NCI-H82 treated with DMSO at 0.1 percent for 48 hours (cell line): Measurements from ENCODE around the gene USP22.

ENCODE experiments used
- DNase-seq: peaks from one replicate; lab custom pipeline; 2025; ENCODE audit not compliant: unreplicated experiment; lab: John Stamatoyannopoulos, UW

Gene USP22

DNA sequence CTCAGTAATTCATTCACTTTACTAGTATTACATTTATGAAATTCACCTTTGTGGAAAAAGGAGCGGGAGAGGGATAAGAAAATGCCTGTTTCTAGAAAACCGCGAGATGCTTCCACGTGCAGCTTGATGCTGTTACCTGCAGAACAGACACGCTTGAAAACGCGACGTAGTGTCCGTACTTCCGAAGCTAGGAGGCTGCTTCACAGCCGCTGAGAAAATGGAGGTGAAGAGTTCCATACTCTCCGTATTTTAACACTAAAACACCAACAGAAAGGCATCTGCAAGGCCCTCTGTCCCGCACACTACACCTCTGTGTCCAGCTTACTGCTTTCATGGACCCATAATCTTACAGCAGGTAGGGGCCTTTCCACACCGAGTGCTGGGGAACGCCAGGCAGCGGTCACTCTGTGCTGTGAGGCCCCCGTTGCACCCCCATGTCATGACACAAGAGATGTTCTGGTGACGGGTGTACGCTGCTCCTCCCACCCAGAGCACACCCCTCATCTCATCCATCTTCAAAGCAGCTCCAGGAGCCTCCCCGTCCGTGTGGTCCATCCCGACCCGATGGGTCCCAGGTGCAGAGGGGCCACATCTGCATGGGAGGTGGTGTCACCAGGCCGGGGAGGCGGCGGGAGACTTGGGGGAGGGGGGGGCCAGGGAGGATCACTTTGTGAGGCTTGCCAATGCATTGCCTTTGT is 40.4 kb downstream of the USP22 start:
- DNase-seq, result no peak

DNA sequence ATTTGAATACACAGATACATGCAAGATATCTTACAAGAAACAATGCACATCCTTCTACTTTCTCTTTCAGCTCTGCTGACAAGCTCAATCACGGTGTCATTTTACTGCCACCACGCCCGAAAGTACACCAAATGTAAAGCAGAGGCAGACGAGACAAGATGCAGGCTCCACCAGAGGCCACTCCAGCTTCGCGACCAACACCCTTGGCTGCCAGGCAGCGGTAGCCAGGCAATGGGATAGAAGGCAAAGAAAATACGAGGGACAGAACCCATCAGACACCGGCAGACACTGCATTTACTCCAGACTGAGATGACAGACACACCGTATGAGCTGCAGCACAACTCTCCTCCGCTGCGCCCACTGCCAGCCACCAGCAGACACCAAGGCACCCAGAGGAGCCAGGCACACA is 41.0 kb downstream of the USP22 start:
- DNase-seq, result no peak

DNA sequence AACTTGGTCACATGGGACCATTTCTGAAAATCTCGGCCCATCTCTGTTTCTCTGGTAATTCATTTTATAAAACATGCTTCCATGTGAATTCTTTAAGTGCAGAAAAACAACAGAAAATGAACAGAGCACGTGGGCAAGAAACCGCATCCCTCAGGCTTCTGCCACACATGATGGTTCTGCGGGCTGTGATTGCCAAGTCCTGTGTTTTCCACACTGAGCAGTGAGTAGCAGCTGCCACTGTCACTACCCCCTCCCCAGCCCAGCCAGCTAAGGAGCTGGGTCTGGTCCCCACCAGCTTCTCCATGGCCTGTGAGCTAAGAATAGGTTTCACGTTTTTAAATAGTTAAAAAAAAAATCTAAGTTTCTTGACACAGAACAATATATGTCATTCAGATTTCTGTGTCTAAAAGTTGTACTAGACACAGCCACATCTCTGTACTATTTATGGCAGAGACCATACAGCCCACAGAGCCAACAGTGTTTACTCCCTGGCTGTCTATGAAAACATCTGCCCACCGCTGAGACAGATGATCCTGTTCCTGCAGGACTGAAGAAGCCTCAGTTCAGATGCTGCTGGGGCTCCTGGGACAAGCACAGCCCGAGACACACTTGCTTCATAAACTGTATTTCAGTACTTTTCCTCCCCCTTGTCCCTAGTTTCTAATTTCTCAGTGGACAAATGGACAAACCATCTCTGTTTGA is 41.5 kb downstream of the USP22 start:
- DNase-seq, result no peak

DNA sequence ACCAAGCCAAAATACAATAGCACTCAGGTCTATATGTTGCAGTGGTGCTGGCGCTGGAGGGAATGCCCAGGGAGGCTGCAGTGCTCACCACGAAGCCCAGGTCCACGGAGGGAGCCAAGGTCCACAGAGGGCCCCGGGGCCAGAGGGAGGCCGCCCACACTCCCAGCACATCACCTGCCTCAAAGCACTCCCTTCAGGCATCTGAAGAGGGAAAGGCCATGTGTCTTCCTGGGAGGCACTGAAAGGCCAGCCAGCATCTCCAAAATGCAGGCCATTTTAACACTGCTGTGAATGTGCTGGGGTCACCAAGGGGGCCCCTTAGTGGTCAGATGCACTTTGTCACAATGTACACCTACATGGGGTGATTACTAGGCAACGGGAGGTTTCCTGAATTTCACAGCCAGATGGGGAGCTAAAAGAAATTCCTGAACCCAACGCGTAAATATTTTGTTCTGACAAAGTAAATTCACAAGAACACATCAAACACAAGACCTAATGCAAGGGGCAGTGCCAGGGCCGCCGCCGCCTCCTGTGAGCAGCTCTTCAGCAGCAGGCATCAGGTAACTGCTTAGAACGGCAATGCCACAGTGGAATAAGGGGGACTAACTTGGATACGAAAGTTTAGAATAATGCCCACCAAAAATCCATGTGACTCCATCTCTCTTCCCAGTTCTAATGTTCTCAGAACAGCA is 42.8 kb downstream of the USP22 start:
- DNase-seq, result no peak

DNA sequence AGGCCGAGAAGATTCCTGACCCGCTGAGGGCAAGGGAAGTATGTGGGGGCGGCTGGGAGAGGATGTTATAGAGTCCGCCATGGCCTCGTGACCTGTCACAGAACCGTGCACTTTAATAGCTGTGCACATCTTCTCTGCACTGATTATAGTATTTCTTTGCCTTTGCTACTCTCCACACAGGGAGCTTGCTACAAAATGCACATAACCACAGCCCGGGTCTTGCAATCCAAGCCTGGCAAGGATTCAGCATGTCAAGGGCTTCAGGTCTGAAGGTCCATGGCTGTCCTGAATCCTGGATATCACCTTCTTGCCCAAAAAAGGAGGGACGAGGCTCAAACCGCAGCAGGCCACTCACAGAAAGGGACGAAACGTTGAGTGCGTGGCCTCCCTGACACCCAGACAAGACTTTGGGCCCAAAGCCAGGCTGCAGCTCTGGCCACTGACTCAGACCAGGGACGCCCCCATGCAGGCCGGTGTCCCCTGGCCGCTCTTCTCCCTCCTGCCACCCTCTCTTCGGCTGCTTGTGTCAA is 43.7 kb downstream of the USP22 start:
- no peak for DNase-seq

DNA sequence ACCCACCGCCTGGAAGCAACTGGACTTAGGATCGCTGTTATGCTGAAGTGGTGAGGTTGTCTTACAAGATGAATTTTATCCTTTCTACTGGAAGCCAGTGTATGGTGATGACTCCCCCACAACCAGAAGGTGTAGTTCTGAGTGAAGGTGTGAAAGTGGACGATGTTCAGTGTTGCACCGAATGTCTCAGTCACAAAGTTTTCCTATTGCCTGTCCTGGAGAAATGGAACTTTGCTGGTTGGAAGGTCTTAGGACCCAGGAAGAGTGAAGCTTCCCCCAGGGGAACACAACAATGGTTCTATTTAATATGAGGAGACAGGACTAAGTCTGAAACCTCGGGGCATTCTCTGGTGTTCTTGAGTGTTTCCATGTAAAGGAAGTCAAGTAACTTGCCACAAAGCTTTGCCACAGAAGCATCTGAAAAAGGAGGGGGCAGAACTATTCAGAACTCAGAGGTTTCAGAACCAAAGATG is 44.2 kb downstream of the USP22 start:
- DNase-seq, result no peak

DNA sequence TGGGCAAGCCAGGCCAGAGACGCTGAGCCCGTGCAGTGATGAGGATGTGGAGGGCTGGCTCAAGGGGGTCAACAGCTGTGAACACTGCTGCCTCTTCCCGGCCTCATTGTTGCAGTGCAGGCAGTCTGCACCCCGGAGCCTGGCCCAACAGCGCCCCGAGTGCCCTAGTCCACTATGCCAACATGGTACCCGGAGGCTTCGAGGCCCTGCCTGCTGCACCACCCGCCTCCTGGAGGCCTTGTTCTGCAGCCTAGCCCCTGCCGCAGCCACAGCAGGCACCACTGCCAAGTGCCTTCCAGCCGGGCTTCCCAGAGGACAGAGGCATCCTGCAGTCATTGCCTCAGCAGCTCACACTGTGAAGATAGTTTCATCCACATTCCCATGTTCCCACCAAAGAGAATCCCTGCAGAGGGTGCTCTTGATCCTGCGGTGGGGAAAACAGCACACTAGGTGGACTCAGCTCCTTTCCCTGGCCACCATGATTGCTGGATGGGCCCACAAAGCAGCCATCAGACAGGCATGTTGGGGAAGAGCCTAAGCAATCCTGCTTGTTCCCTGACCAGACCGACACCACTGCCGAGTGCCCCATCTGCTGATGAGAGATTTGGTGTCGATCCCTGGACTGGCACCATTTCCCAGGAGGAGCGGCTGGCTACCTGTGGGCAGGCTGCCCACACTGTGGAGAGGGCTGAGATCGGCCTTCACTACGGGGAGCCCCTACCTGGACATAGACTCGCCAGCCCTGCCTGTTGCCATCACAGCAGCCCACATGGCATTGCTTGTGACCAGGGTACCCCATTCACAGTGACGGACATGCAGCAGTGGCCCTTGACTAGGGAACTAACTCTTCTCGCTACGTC is 44.9 kb downstream of the USP22 start:
- no peak for DNase-seq

DNA sequence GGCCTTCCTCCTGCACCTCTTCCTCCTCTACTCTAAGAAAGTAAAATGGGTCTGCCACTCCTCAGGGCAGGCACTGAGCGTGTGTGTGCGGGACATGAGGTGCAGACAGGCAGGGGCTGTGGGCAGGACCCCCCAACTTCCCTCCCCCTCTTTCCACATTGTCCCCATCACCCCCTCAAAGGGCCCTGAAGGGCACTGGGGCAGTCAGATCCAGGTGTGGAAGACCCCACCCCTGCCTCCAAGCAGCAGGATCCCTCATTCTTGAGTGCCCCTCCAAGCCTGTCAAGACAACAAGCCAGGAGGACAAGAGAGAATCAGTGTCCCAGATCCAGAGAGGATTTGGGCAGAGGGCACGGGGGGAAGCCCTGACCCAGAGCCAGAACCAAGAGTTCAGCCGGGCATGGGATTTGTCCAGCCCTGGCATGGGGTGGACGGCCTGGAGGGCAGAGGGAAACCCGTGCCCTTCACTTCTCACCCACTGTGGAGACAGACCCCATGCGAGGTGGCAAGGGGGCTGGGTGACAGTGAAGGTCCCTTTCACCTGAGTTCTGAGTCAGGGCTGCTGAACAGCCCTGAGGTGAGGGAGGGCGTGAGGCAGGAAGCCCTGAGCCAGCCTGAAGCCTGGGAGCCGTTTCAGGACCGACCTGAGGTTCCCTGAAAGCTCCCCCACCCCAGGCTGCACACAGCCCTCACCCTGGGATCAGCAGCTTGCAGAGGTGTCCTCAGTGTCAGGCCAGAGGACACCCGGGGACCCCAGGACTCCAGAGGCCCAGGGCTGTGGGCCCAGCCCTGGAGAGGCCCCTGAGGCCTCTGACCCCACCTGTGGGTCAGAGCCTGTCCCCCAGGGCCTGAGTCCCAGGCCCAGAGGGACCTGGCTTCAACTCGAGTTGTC is 45.8 kb downstream of the USP22 start:
- no peak for DNase-seq

DNA sequence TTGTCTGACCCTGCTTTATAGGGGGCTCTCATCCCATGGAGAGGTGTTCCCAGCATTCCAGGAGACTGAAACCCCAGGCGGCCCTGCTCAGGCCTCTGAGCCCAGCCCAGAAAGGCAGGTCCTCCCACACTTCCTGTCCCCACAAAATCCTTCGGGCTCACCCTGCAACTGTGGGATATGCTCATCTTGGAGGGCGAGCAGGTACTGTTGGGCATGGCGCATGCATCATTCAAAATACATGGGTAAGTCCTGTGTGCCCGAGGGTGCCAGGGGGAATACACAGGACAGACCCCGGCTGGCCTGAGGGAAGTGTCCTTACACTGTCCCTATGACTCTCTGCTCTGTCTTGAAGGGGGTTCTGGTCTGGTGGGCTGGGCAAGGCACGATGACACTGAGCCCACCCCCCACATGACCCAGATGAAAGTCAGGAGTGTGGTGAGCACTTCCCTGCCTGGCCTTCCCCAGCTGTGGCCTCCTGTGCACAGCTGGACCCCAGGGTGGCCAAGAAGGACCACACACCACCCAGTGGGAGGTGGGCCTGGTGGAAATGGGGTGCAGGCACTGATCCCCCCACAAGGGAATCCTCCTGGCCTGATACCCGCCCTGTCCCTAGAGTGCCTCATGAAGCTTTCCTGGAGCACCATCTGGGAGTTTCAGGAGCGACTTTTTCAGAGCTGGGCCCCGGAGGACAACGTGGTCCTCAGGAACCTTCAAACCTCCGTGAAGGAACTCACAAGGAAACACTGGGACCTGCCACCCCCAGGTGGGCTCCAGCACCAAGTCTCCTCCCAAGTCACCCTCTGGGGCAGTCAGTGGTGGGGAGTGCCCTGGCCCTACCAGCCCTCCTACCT is 46.7 kb downstream of the USP22 start:
- DNase-seq, result no peak

DNA sequence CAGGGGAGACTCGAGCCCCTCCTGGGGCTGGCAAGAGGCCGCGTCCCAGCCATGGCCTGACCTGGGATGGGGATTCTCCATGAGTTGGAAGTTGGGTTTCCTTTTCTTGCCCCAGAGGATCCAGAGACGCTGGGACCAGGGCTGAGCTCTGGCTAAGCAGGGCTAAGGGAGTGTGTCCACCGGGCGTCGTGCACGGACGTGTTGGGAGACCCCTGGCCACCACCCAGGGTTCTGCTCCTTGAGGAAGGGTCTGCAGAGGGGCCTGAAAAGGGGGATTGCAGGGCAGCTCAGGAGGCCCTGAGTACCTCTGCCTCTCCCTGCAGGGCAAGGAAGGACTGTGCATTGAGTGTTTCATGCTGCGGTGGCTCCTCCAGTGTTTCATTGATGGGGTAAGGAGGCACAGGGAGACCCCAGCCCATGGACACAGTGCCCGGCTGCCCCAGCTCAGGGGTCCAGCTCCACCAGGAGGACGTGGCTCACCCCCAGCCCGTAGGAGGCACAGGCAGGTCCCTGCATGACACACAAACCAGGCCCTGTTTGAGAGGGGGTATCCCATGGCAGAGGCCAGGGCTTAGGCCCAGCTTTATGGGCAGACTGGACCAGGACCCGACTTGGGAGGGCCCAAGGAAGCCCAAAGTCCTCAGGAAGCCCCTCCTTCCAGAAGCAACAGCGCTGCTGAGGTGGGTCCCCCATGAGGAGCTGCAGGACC is 47.5 kb downstream of the USP22 start:
- DNase-seq, result no peak

DNA sequence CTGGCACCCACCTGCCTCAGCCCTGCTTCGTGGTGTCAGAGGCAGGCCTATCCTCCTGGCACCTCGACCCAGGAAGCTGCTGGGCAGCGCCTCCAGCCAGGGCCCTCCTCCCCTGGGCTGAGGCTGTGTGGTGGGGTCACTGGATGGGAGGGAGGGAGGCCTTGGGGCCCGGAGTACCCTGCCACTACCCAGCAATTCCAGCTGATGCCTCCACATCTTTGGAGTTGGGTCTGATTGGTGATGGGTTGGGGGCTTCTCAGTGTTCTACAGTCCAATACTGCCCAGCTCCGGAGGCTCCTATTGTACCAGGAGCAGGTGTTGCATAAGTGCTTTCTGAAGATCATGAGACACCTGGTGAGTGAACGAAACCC is 48.0 kb downstream of the USP22 start:
- no peak for DNase-seq

DNA sequence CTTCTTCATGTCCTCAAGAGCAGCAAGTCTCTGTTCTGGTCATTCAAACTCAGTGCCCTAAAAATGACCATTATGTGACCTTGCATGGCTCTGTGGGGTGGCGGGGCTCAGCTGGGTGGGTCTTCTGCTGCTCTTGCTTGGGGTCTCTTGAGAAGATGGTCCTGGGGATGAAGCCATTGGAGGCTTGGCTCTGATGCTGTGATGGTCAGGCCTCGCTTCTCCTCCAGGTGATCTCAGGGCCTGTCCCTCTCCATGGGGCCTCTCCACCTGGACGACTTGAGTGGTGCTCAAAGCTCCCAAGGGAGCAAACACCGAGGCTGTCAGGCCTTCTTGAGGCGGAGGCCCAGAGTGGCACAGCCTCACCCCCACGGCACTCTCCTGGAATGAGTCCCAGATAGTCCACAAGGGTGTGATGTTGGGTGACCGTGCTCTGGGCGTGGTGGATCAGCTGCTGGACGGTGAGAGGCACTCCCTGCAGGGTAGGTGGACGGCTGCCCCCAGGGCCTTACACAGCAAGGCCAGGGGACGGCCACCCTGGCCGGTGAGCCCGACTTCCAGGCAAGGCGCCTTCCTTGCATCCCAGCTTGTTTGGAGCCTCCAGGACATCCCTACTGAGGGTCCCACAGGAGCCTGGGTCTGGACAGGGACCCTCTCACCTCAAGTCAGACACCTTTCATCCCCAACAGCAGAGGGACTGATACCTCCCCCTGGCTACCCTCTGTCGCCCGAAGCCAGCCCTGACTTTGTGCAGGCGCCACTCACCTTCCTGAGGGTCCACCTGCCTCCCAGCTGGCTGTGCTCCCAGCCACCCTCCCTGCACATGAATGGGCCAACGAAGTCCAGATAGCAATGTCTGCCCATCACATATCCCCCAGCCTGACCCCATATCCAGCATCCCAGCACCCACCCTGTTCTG is 48.7 kb downstream of the USP22 start:
- DNase-seq, result no peak

DNA sequence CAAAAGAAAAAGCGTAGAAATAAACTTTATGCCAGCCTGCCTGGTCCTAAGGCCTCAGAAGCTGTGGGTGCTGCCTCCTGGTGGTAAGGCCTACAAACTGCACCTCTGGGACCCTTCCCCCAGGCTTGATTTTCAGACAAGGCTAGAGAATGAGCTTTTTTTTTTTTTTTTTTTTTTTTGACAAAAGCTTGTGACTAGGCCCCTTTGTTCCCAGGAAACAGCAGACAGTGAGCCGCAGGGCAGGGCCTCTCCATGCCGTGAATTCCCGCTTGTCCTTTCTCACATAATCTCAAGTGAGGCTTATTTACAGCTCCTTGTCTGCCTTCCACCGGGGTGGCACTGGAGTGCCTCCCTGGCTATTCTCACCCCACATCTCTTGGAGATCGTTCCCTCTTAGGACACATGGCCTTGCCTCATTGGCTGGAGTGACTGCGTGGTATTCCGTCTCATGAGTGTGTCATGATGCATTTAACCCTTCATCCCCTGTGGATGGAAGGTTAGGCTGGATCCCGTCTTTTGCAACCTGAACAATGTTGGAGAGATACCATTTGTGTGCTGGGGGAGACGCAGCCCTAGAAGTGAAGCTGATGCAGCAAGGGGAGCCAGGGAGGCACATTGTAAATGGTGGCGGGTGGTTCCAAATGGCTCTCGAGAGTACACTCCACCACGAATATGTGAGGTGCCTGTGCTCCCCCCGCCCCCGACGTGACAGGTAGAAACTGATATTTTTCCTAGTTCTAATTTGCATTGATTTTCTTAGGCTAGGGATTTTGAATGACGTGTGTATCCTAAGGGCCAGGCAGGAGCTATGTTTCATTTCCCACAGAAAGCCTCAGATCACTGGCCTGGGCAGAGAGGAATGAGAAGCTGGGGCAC is 49.6 kb downstream of the USP22 start:
- DNase-seq, result no peak

DNA sequence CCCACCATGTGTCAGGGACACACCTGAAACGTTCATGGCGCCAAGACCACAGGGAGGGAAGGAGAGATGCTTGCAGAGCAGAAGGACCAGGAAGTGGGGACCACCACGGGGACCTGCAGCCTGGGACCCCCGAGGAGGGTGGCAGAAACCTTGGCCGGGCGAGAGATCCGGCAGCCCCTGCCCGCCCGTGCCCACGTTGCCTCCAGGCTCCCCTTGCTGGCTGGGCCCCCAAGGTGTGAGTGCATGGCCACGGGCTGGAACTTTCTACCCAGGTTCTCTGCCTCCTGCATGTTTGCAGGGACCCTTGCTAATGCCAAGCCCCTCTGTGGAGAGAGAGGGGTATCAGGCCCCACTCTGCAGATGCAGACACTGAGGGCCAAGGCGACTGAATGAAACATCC is 50.4 kb downstream of the USP22 start:
- no peak for DNase-seq

DNA sequence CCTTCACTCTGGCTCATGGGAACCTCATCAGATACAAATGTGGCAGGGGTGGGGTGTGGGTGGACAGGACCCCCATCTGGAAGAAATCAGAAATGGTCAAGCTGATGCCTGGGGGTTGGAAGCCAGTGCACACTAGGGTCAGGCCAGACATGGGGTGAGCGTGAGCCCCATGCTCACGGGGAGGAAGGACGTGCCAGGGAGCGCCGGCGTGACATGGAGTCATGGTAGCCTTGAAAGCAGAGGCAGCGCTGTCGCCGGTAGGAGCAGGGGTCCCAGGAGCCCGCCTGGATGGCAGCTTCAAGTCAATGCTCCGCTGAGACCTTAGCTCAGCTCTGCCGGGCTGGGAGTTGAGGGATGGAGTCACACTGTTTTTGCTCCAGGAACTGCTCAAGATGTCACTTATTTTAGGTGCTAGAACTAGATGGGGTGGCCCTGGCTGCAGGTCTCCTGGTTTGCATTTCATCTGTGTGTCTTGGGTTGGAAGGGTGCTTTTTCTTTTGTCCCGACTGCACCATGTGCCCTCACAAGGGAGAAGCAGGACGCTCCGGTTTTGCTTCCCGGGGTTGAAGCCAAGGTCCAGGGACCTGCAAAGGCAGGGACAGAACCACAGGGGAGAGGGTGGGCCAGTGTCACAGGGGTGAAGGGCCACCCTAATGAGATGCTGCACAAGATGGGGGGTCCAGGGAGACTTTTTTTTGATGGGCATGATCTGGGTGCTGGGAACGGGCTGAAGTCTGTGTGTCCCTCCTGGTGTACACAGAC is 51.4 kb downstream of the USP22 start:
- DNase-seq, result no peak
